ENCODE data around the gene UBAC1. TPM values are rescaled to one million over a fixed set of nuclear protein-coding genes. Genes with fewer than 3 reads are reported as not detected.

UBAC1 gene
- polyA plus RNA-seq, 1 of the 3 experiments (the other 2 are of a cell fraction), result 67.7 TPM

- Histone ChIP-seq H3K9me2 (no peaks in the 10 kb centered on the region), H3K4me2 (no peak overlapping the region), H3K9ac (no peak overlapping the region), H2AFZ (ENCODE audit: low read depth) (no peak overlapping the region), H3K79me2 (ENCODE audit: insufficient read depth) (peaks cover 5% of the 10 kb centered on the region; the same call in 1 of the 2 replicates), H3K27me3 (ENCODE audit: insufficient read depth) (no peaks in the 10 kb centered on the region), H3K36me3 (replicated peaks in 1 of 2; ENCODE audit: control insufficient read depth in 1 of 2, insufficient read depth in 2 of 2, low read length in 1 of 2) (peaks cover 0 to 5% of the 10 kb centered on the region in 2 experiments), H4K20me1 (ENCODE audit: insufficient read depth) (peaks cover 12% of the 10 kb centered on the region), H3K27ac (ENCODE audit: low read depth in 2 of 2, low read length in 1 of 2) (no peak overlapping the region; a peak in 1 of 4 replicates), H3F3A (replicated peaks; ENCODE audit: insufficient read depth) (peaks cover 5% of the 10 kb centered on the region), H3K4me1 (ENCODE audit: control insufficient read depth in 1 of 2, insufficient read depth in 2 of 2, low read depth in 1 of 2, low read length in 1 of 2) (peaks cover 9 to 18% of the 10 kb centered on the region in 2 experiments; a peak in 2 of 4 replicates), H3K9me3 (no peaks in the 10 kb centered on the region), H3K4me3 (ENCODE audit: low read depth in 2 of 2, low read length in 1 of 2) (no peak overlapping the region)
- TF ChIP-seq RXRA (IDR thresholded peaks at IDR 0.05; ENCODE audit: borderline replicate concordance, low read depth) (no peak), CHD2 (IDR thresholded peaks at IDR 0.05; ENCODE audit: low read length, partially characterized antibody) (no peak), NRF1 (IDR thresholded peaks at IDR 0.05; ENCODE audit: low read depth, low read length) (no peak), IRF3 (IDR thresholded peaks at IDR 0.05; ENCODE audit: low read depth, low read length) (no peak), GABPA (IDR thresholded peaks at IDR 0.05; ENCODE audit: low read depth) (no peak), FOXM1 (IDR thresholded peaks at IDR 0.05; ENCODE audit: low read depth) (no peak), GATA2 (CRISPR knock-in tag; IDR thresholded peaks at IDR 0.05) (no peak)
- TF ChIP-seq, protein P1, sequence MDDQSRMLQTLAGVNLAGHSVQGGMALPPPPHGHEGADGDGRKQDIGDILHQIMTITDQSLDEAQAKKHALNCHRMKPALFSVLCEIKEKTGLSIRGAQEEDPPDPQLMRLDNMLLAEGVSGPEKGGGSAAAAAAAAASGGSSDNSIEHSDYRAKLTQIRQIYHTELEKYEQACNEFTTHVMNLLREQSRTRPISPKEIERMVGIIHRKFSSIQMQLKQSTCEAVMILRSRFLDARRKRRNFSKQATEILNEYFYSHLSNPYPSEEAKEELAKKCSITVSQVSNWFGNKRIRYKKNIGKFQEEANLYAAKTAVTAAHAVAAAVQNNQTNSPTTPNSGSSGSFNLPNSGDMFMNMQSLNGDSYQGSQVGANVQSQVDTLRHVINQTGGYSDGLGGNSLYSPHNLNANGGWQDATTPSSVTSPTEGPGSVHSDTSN (IDR thresholded peaks at IDR 0.05), result no peak
- POLR2A ChIA-PET, result no interaction called here
- no peak for DNase-seq
- WGBS (ENCODE audit: low lambda C conversion rate), result 93% methylated on average over 4 of the region's 15 CpGs
- CTCF ChIA-PET, result interaction anchor here (1.3 kb wide), 1 partner anchor 85 kb away, joined by 3 read pairs; no protein-coding TSS in a partner anchor
Observed at GRCh38 chr9:136004712-136005111, 43.5 kb upstream of the UBAC1 start.

GRCh38 chr9:136004219-136004618, 43.0 kb upstream of the UBAC1 start:
- H3K9ac ChIP-seq, result no peak overlapping the region
- H3K4me2 ChIP-seq, result no peak overlapping the region
- no peak overlapping the region for H3K4me3 ChIP-seq (ENCODE audit: low read depth in 2 of 2, low read length in 1 of 2)
- ChIA-PET POLR2A (no interaction called here), CTCF (interaction anchor here (1.3 kb wide), 1 partner anchor 86 kb away, joined by 3 read pairs; no protein-coding TSS in a partner anchor)
- H3K4me1 ChIP-seq (ENCODE audit: control insufficient read depth in 1 of 2, insufficient read depth in 2 of 2, low read depth in 1 of 2, low read length in 1 of 2), result peaks cover 9 to 18% of the 10 kb centered on the region in 2 experiments; a peak in 2 of 4 replicates
- H4K20me1 ChIP-seq (ENCODE audit: insufficient read depth), result peaks cover 12% of the 10 kb centered on the region
- H2AFZ ChIP-seq (ENCODE audit: low read depth), result no peak overlapping the region
- H3K27ac ChIP-seq (ENCODE audit: low read depth in 2 of 2, low read length in 1 of 2), result no peak overlapping the region; a peak in 1 of 4 replicates
- no peaks in the 10 kb centered on the region for H3K9me3 ChIP-seq
- TF ChIP-seq YY1 (IDR thresholded peaks at IDR 0.05; ENCODE audit: low read depth) (no peak), MEF2A (IDR thresholded peaks at IDR 0.05; ENCODE audit: borderline replicate concordance, low read depth) (no peak), FOXJ3 (CRISPR knock-in tag; IDR thresholded peaks at IDR 0.05) (no peak), GABPA (IDR thresholded peaks at IDR 0.05; ENCODE audit: low read depth) (no peak), RXRA (IDR thresholded peaks at IDR 0.05; ENCODE audit: borderline replicate concordance, low read depth) (no peak), TEAD4 (IDR thresholded peaks at IDR 0.05; ENCODE audit: borderline replicate concordance, insufficient read depth) (no peak), EZH2phosphoT487 (IDR thresholded peaks at IDR 0.05; ENCODE audit: borderline replicate concordance, low read depth) (no peak), NRF1 (IDR thresholded peaks at IDR 0.05; ENCODE audit: low read depth, low read length) (no peak), TAF1 (IDR thresholded peaks at IDR 0.05; ENCODE audit: borderline replicate concordance, low read depth, low read length) (no peak), RFX5 (IDR thresholded peaks at IDR 0.05; ENCODE audit: low read length) (no peak), TCF12 (IDR thresholded peaks at IDR 0.05) (no peak)
- peaks cover 5% of the 10 kb centered on the region for H3F3A ChIP-seq (replicated peaks; ENCODE audit: insufficient read depth)
- peaks cover 0 to 5% of the 10 kb centered on the region in 2 experiments for H3K36me3 ChIP-seq (replicated peaks in 1 of 2; ENCODE audit: control insufficient read depth in 1 of 2, insufficient read depth in 2 of 2, low read length in 1 of 2)
- no peak for DNase-seq
- H3K9me2 ChIP-seq, result no peaks in the 10 kb centered on the region
- WGBS (ENCODE audit: low lambda C conversion rate), result 85% methylated on average over 8 of the region's 9 CpGs
- no peaks in the 10 kb centered on the region for H3K27me3 ChIP-seq (ENCODE audit: insufficient read depth)
- H3K79me2 ChIP-seq (ENCODE audit: insufficient read depth), result peaks cover 5% of the 10 kb centered on the region; the same call in 1 of the 2 replicates

Data from SK-N-SH (cell line).